GM12878 (cell line): ENCODE measurements around the gene AMT. TPM values are rescaled to one million over a fixed set of nuclear protein-coding genes. Genes with fewer than 3 reads are reported as not detected.

ENCODE experiments used
- ATAC-seq: fragments of 200-7000 bp; cut with Tn5 transposase; 3 replicates; pipeline ENCODE4 v1.9.1; 2020; ENCODE audit warnings: mild to moderate bottlenecking, moderate library complexity
- BruUV-seq: library from RNA; stranded (reverse); fragments of 400-500 nt; replicated peaks from 2 replicates; lab custom pipeline; 2021; lab: Mats Ljungman, UMichigan
- CTCF ChIA-PET: fragments of 300-600 bp; sonication (Branson Sonifier 250); formaldehyde crosslinking; extraction: SDS; loops from one replicate; lab custom pipeline; 2021; ENCODE audit warnings: inconsistent platforms; lab: Yijun Ruan, JAX
- POLR2A ChIA-PET: fragments of 350-600 bp; formaldehyde crosslinking; extraction: SDS; loops from one replicate; lab custom pipeline; 2021; ENCODE audit warnings: inconsistent platforms; lab: Charles Lee
- RAD21 ChIA-PET: fragments of 300-600 bp; sonication (Branson Sonifier 250); formaldehyde crosslinking; loops from one replicate; lab custom pipeline; 2023; ENCODE audit warnings: antibody characterized with exemption; ENCODE audit not compliant: unreplicated experiment; lab: Charles Lee
- SMC1A ChIA-PET: fragments of 300-600 bp; sonication (Branson Sonifier 250); formaldehyde crosslinking; loops from one replicate; lab custom pipeline; 2023; ENCODE audit not compliant: unreplicated experiment, uncharacterized antibody; lab: Charles Lee
- DNase-seq: peaks from one replicate; pipeline ENCODE4 v3.0.0-alpha.2; 2011; ENCODE audit warnings: low read depth, low spot score
- FAIRE-seq: peaks from 3 replicates; lab custom pipeline; 2011; peaks lifted over from hg19 to GRCh38; lab: Jason Lieb, UNC
- H2AFZ ChIP-seq: 2 replicates; pipeline ENCODE4 v1.6.0; 2011; ENCODE audit warnings: low read depth, low read length, control low read depth; ENCODE audit not compliant: control insufficient read depth
- H3K27ac ChIP-seq: 2 replicates; pipeline ENCODE4 v1.5.1; 2011; ENCODE audit warnings: control low read depth; ENCODE audit not compliant: control insufficient read depth, insufficient read depth
- H3K27me3 ChIP-seq, 2 experiments: replicated peaks in 1 of 2; 2 replicates each; pipeline versions ENCODE4 v1.6.0 to v1.6.1; 2011; ENCODE audit warnings: low read length in 1 of 2; ENCODE audit not compliant: control insufficient read depth in 2 of 2, insufficient read depth in 2 of 2
- H3K36me3 ChIP-seq, 2 experiments: 2 replicates each; pipeline ENCODE4 v1.5.1; 2011; ENCODE audit warnings: low read length in 1 of 2; ENCODE audit not compliant: control insufficient read depth in 2 of 2, insufficient read depth in 2 of 2
- H3K4me1 ChIP-seq: 2 replicates; pipeline ENCODE4 v1.6.1; 2011; ENCODE audit warnings: mild to moderate bottlenecking, low read length, moderate library complexity, mixed read lengths; ENCODE audit not compliant: control insufficient read depth, insufficient read depth
- H3K4me2 ChIP-seq: 2 replicates; pipeline ENCODE4 v1.6.0; 2011; ENCODE audit warnings: control low read depth; ENCODE audit not compliant: control insufficient read depth, insufficient read depth
- H3K4me3 ChIP-seq: fragments of 200-600 bp; sonication (generic); 2 replicates; pipeline ENCODE4 v1.5.1; 2016
- H3K79me2 ChIP-seq: 2 replicates; pipeline ENCODE4 v1.6.0; 2011; ENCODE audit warnings: low read length; ENCODE audit not compliant: control insufficient read depth, insufficient read depth
- H3K9ac ChIP-seq: 2 replicates; pipeline ENCODE4 v1.8.0; 2011; ENCODE audit warnings: low read length, control low read depth, mixed read lengths; ENCODE audit not compliant: control insufficient read depth, insufficient read depth
- H3K9me3 ChIP-seq: replicated peaks from 3 replicates; pipeline ENCODE4 v1.5.1; 2011; ENCODE audit warnings: mild to moderate bottlenecking, low read length; ENCODE audit not compliant: control insufficient read depth, insufficient read depth
- H4K20me1 ChIP-seq: 2 replicates; pipeline ENCODE4 v1.6.0; 2011; ENCODE audit not compliant: control insufficient read depth, insufficient read depth
- BCL11A ChIP-seq: IDR thresholded peaks from 2 replicates; pipeline ENCODE4 v1.6.1; 2011; ENCODE audit warnings: low read depth, low read length
- CEBPB ChIP-seq, 2 experiments: fragments of 150-350 bp in 1 of 2; IDR thresholded peaks; 2 replicates each; pipeline ENCODE4 v1.6.1; 2012 to 2014; ENCODE audit warnings: low read depth in 2 of 2, low read length in 2 of 2, borderline replicate concordance in 1 of 2, inconsistent platforms in 1 of 2
- IKZF2 ChIP-seq, 2 experiments: fragments of 450-650 bp; IDR thresholded peaks; 2 replicates each; pipeline ENCODE4 v1.6.1; 2017; ENCODE audit warnings: mild to moderate bottlenecking in 2 of 2, moderate library complexity in 2 of 2
- KAT2A ChIP-seq: conservative IDR thresholded peaks from 2 replicates; pipeline ENCODE4 v1.6.1; 2011; ENCODE audit warnings: low read depth, low read length; ENCODE audit not compliant: control insufficient read depth
- KLF5 ChIP-seq: fragments of 450-650 bp; IDR thresholded peaks from 2 replicates; pipeline ENCODE4 v1.6.1; 2014; ENCODE audit warnings: mild to moderate bottlenecking; ENCODE audit not compliant: partially characterized antibody
- MYC ChIP-seq: IDR thresholded peaks from 2 replicates; pipeline ENCODE4 v1.6.1; 2011; ENCODE audit warnings: mild to moderate bottlenecking, low read length, moderate library complexity, inconsistent platforms; ENCODE audit not compliant: insufficient read depth, insufficient replicate concordance, insufficient read length, severe bottlenecking
- YY1 ChIP-seq: IDR thresholded peaks from 2 replicates; pipeline ENCODE4 v1.6.1; 2011; ENCODE audit warnings: low read depth, mild to moderate bottlenecking, low read length
- WGBS: methylation state at CpG from one replicate; pipeline ENCODE4 v1.1.6; 2016; ENCODE audit warnings: low lambda C conversion rate; ENCODE audit not compliant: insufficient replicate concordance, insufficient coverage; ENCODE audit errors: missing lambda C conversion rate; 5-methylcytosine and 5-hydroxymethylcytosine counted together
- in situ Hi-C: fragments of 300-500 bp; cut with MboI; formaldehyde crosslinking; loops from 9 replicates; pipeline ENCODE4 v1.14.3; 2018; ENCODE audit warnings: mixed read lengths
- intact Hi-C: fragments of 100-400 bp; cut with micrococcal nuclease; formaldehyde crosslinking; loops from one replicate; pipeline ENCODE4 v1.14.2; 2022; ENCODE audit not compliant: unreplicated experiment
- polyA plus RNA-seq, 11 experiments: library from polyadenylated mRNA; depleted of rRNA in 4 of 11; unstranded in 6 of 11; stranded (reverse) in 5 of 11; fragments of >200 nt; fragmentation: Nextera tagmentation in 4 of 11; fragmentation: Illumina TruSeq in 1 of 11; extraction: Ambion mirVana in 4 of 11; extraction: Trizol in 1 of 11; gene quantifications; 1 replicate in 1 of 11; 2 replicates in 10 of 11; pipeline versions ENCODE4 v1.2.1 to v1.2.3, GENCODE V29; 2011 to 2016; ENCODE audit warnings: inconsistent platforms in 2 of 11, missing spikeins in 2 of 11, low read depth in 1 of 11
- total RNA-seq, 4 experiments: library from RNA; depleted of rRNA in 3 of 4; stranded (reverse); fragments of >200 nt in 3 of 4; fragmentation: Illumina TruSeq in 1 of 4; extraction: Trizol in 1 of 4; gene quantifications; 2 replicates each; pipeline versions ENCODE4 v1.2.1 to v1.2.3, GENCODE V29; 2013 to 2021
- TF ChIP-seq, protein P1 (sequence below): fragments of 450-650 bp; formaldehyde crosslinking; IDR thresholded peaks from 2 replicates; pipeline ENCODE4 v1.4.0; 2022; ENCODE audit warnings: mild to moderate bottlenecking, moderate library complexity
- TF ChIP-seq, protein P2 (sequence below): IDR thresholded peaks from 2 replicates; pipeline ENCODE4 v1.6.1; 2012; ENCODE audit warnings: mild to moderate bottlenecking, low read depth, low read length
- TF ChIP-seq, protein P3 (sequence below): fragments of 450-650 bp; IDR thresholded peaks from 2 replicates; pipeline ENCODE4 v1.6.1; 2017; ENCODE audit warnings: mild to moderate bottlenecking

Gene AMT
- total and polyA plus RNA-seq, 10 of the 15 experiments (the other 5 are each of a cell fraction or from before 2014, with no cell fraction given) = 0.45 to 7.2 (median 2.6) TPM

DNA sequence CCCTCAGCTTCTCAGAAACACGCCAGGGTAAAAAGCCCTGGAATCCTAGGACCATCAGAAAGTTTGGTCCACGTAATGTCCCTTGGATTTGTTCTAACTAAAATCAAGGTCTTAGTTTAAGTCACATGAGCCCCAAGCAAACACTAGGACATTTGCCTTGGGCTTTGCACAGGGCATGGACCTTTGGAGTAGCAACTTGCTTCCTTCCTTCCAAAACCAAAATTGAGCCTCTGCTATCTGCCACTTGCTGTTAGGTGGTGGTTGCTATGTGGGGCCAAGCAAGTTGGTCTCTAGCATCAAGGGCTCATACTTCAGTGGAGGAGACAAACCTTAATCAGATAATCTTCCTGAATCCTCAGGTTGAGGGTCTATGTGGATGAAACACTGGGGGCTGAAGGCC, 43.8 kb upstream of the AMT start:
- intact Hi-C loops = no loop called here
- H3K27me3 ChIP-seq = no peaks in the 10 kb centered on the region
- FAIRE-seq (no peak), ATAC-seq (no peak), DNase-seq (no peak)
- in situ Hi-C loops = no loop called here
- no peak overlapping the region for H3K4me2 ChIP-seq
- 69% methylated on average over 2 of the region's 2 CpGs for WGBS
- no peak overlapping the region for H3K27ac ChIP-seq
- ChIA-PET SMC1A (interaction anchor here (0.6 kb wide), 1 partner anchor 260 kb away, joined by 3 read pairs; no protein-coding TSS in a partner anchor), CTCF (interaction anchor here (0.7 kb wide), 1 partner anchor 253 kb away, joined by 3 read pairs; no protein-coding TSS in a partner anchor), POLR2A (no interaction called here), RAD21 (no interaction called here)
- H3K9ac ChIP-seq = no peak overlapping the region
- peaks cover 6% of the 10 kb centered on the region for H3K79me2 ChIP-seq
- H3K36me3 ChIP-seq = no peaks in the 10 kb centered on the region
- H4K20me1 ChIP-seq = no peaks in the 10 kb centered on the region
- H2AFZ ChIP-seq = no peak overlapping the region
- no peak for TF ChIP-seq MYC
- TF ChIP-seq, protein P1, sequence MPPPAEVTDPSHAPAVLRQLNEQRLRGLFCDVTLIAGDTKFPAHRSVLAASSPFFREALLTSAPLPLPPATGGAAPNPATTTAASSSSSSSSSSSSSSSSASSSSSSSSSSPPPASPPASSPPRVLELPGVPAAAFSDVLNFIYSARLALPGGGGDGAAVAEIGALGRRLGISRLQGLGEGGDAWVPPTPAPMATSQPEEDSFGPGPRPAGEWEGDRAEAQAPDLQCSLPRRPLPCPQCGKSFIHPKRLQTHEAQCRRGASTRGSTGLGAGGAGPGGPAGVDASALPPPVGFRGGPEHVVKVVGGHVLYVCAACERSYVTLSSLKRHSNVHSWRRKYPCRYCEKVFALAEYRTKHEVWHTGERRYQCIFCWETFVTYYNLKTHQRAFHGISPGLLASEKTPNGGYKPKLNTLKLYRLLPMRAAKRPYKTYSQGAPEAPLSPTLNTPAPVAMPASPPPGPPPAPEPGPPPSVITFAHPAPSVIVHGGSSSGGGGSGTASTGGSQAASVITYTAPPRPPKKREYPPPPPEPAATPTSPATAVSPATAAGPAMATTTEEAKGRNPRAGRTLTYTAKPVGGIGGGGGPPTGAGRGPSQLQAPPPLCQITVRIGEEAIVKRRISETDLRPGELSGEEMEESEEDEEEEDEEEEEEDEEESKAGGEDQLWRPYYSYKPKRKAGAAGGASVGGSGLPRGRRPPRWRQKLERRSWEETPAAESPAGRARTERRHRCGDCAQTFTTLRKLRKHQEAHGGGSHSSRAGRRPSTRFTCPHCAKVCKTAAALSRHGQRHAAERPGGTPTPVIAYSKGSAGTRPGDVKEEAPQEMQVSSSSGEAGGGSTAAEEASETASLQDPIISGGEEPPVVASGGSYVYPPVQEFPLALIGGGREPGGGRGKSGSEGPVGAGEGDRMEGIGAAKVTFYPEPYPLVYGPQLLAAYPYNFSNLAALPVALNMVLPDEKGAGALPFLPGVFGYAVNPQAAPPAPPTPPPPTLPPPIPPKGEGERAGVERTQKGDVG (CRISPR knock-in tag) = no peak
- TF ChIP-seq YY1 = no peak
- no peak for TF ChIP-seq KAT2A
- TF ChIP-seq, protein P2, sequence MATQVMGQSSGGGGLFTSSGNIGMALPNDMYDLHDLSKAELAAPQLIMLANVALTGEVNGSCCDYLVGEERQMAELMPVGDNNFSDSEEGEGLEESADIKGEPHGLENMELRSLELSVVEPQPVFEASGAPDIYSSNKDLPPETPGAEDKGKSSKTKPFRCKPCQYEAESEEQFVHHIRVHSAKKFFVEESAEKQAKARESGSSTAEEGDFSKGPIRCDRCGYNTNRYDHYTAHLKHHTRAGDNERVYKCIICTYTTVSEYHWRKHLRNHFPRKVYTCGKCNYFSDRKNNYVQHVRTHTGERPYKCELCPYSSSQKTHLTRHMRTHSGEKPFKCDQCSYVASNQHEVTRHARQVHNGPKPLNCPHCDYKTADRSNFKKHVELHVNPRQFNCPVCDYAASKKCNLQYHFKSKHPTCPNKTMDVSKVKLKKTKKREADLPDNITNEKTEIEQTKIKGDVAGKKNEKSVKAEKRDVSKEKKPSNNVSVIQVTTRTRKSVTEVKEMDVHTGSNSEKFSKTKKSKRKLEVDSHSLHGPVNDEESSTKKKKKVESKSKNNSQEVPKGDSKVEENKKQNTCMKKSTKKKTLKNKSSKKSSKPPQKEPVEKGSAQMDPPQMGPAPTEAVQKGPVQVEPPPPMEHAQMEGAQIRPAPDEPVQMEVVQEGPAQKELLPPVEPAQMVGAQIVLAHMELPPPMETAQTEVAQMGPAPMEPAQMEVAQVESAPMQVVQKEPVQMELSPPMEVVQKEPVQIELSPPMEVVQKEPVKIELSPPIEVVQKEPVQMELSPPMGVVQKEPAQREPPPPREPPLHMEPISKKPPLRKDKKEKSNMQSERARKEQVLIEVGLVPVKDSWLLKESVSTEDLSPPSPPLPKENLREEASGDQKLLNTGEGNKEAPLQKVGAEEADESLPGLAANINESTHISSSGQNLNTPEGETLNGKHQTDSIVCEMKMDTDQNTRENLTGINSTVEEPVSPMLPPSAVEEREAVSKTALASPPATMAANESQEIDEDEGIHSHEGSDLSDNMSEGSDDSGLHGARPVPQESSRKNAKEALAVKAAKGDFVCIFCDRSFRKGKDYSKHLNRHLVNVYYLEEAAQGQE = no peak
- no peak for TF ChIP-seq CEBPB (IDR thresholded peaks at IDR 0.05; ENCODE audit: borderline replicate concordance in 1 of 2, low read depth in 2 of 2, low read length in 2 of 2)
- TF ChIP-seq IKZF2 (IDR thresholded peaks at IDR 0.05) = no peak
- TF ChIP-seq, protein P3, sequence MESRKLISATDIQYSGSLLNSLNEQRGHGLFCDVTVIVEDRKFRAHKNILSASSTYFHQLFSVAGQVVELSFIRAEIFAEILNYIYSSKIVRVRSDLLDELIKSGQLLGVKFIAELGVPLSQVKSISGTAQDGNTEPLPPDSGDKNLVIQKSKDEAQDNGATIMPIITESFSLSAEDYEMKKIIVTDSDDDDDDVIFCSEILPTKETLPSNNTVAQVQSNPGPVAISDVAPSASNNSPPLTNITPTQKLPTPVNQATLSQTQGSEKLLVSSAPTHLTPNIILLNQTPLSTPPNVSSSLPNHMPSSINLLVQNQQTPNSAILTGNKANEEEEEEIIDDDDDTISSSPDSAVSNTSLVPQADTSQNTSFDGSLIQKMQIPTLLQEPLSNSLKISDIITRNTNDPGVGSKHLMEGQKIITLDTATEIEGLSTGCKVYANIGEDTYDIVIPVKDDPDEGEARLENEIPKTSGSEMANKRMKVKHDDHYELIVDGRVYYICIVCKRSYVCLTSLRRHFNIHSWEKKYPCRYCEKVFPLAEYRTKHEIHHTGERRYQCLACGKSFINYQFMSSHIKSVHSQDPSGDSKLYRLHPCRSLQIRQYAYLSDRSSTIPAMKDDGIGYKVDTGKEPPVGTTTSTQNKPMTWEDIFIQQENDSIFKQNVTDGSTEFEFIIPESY = no peak
- no peak for TF ChIP-seq BCL11A
- no peak for TF ChIP-seq KLF5
- TF ChIP-seq, all 136 proteins: peak for 0
- peaks cover 12% of the 10 kb centered on the region for H3K4me1 ChIP-seq
- no peak overlapping the region for H3K4me3 ChIP-seq
- BruUV-seq = no TSS peak
- H3K9me3 ChIP-seq = no peaks in the 10 kb centered on the region
